H1 (cell line): ENCODE measurements around the gene SNX6. TPM values are rescaled to one million over a fixed set of nuclear protein-coding genes. Genes with fewer than 3 reads are reported as not detected.

Experiments
- CTCF ChIA-PET: fragments of 300-600 bp; sonication (Branson Sonifier 250); formaldehyde crosslinking; loops from one replicate; lab custom pipeline; 2021; ENCODE audit not compliant: partially characterized antibody; lab: Charles Lee
- POLR2A ChIA-PET: fragments of 300-600 bp; sonication (Branson Sonifier 250); formaldehyde crosslinking; loops from one replicate; lab custom pipeline; 2021; ENCODE audit warnings: inconsistent platforms; ENCODE audit not compliant: partially characterized antibody; lab: Charles Lee
- DNase-seq, 2 experiments: peaks; one replicate each; pipeline versions ENCODE4 v3.0.0 to v3.0.0-alpha.2; 2010 to 2022; ENCODE audit warnings: low spot score in 2 of 2, low read depth in 1 of 2, mixed read lengths in 1 of 2
- FAIRE-seq: peaks from 2 replicates; lab custom pipeline; 2011; peaks lifted over from hg19 to GRCh38; lab: Jason Lieb, UNC
- H2AFZ ChIP-seq: 2 replicates; pipeline ENCODE4 v1.8.1; 2012; ENCODE audit warnings: low read length, inconsistent platforms
- H2AK5ac ChIP-seq: 2 replicates; pipeline ENCODE4 v1.6.1; 2013; ENCODE audit warnings: low read depth, low read length
- H2BK120ac ChIP-seq: replicated peaks from 2 replicates; pipeline ENCODE3; 2013; ENCODE audit warnings: low read depth, low read length, inconsistent platforms
- H2BK12ac ChIP-seq: 2 replicates; pipeline ENCODE4 v1.6.1; 2013; ENCODE audit warnings: low read depth, low read length
- H2BK15ac ChIP-seq: 2 replicates; pipeline ENCODE4 v1.6.1; 2013; ENCODE audit warnings: low read length
- H2BK20ac ChIP-seq: 2 replicates; pipeline ENCODE4 v1.6.1; 2013; ENCODE audit warnings: low read length
- H2BK5ac ChIP-seq: 2 replicates; pipeline ENCODE4 v1.6.1; 2013; ENCODE audit warnings: low read depth, low read length
- H3K14ac ChIP-seq: 2 replicates; pipeline ENCODE4 v1.6.1; 2013; ENCODE audit warnings: inconsistent platforms; ENCODE audit not compliant: insufficient read length
- H3K18ac ChIP-seq: 2 replicates; pipeline ENCODE4 v1.6.1; 2013; ENCODE audit warnings: low read length; ENCODE audit errors: extremely low read depth
- H3K23ac ChIP-seq: 2 replicates; pipeline ENCODE4 v1.6.1; 2013; ENCODE audit warnings: inconsistent platforms; ENCODE audit not compliant: insufficient read length
- H3K23me2 ChIP-seq: 2 replicates; pipeline ENCODE4 v1.6.1; 2013; ENCODE audit warnings: low read depth, low read length
- H3K27ac ChIP-seq: 2 replicates; pipeline ENCODE4 v1.6.1; 2011; ENCODE audit warnings: low read depth, low read length, inconsistent platforms
- H3K27me3 ChIP-seq, 4 experiments: replicated peaks in 1 of 4; 1 replicate in 1 of 4; 2 replicates in 3 of 4; pipeline versions ENCODE4 v1.6.1 to v1.8.1; 2011 to 2013; ENCODE audit warnings: low read length in 3 of 4, mild to moderate bottlenecking in 3 of 4, inconsistent platforms in 2 of 4, mixed read lengths in 2 of 4, moderate library complexity in 1 of 4; ENCODE audit not compliant: control insufficient read depth in 3 of 4, insufficient read depth in 3 of 4; ENCODE audit errors: extremely low read depth in 1 of 4
- H3K36me3 ChIP-seq, 4 experiments: 2 replicates each; pipeline versions ENCODE4 v1.6.1 to v1.8.1; 2011 to 2013; ENCODE audit warnings: mild to moderate bottlenecking in 4 of 4, low read length in 3 of 4, moderate library complexity in 2 of 4, control low read depth in 1 of 4, inconsistent platforms in 1 of 4; ENCODE audit not compliant: insufficient read depth in 4 of 4, control insufficient read depth in 2 of 4
- H3K4ac ChIP-seq: replicated peaks from 2 replicates; pipeline ENCODE3; 2013; ENCODE audit warnings: low read length, low read depth, mixed read lengths, inconsistent platforms; ENCODE audit not compliant: insufficient read length
- H3K4me1 ChIP-seq, 4 experiments: replicated peaks in 1 of 4; 1 replicate in 1 of 4; 2 replicates in 3 of 4; pipeline versions ENCODE4 v1.6.1 to v1.8.1; 2011 to 2013; ENCODE audit warnings: low read length in 3 of 4, inconsistent platforms in 2 of 4, mixed read lengths in 1 of 4; ENCODE audit not compliant: insufficient read depth in 4 of 4, control insufficient read depth in 3 of 4
- H3K4me2 ChIP-seq, 2 experiments: 2 replicates each; pipeline versions ENCODE4 v1.6.1 to v1.8.1; 2011 to 2013; ENCODE audit warnings: low read depth in 2 of 2, low read length in 2 of 2, control low read depth in 1 of 2, inconsistent platforms in 1 of 2, mild to moderate bottlenecking in 1 of 2; ENCODE audit not compliant: insufficient read depth in 1 of 2
- H3K4me3 ChIP-seq, 4 experiments: fragments of 200-600, 300-600 bp in 1 of 4; sonication (generic), shearing (Covaris generic), sonication (Bioruptor Twin) in 1 of 4; 2 replicates each; pipeline versions ENCODE4 v1.5.1 to v1.8.1; 2011 to 2016; ENCODE audit warnings: low read length in 4 of 4, low read depth in 3 of 4, control low read depth in 2 of 4, inconsistent platforms in 2 of 4, mild to moderate bottlenecking in 2 of 4, mixed read lengths in 1 of 4, moderate library complexity in 1 of 4; ENCODE audit not compliant: insufficient read depth in 2 of 4; ENCODE audit errors: extremely low read depth in 1 of 4
- H3K56ac ChIP-seq: replicated peaks from 2 replicates; pipeline ENCODE3; 2013; ENCODE audit warnings: low read depth, mild to moderate bottlenecking, mixed read lengths, low read length, inconsistent platforms; ENCODE audit not compliant: insufficient read length
- H3K79me1 ChIP-seq: 2 replicates; pipeline ENCODE4 v1.6.1; 2013; ENCODE audit warnings: low read depth, low read length, control low read depth
- H3K79me2 ChIP-seq, 2 experiments: 2 replicates each; pipeline versions ENCODE4 v1.6.1 to v1.8.1; 2012 to 2013; ENCODE audit warnings: low read length in 2 of 2, mild to moderate bottlenecking in 2 of 2, inconsistent platforms in 1 of 2; ENCODE audit not compliant: insufficient read depth in 2 of 2, control insufficient read depth in 1 of 2
- H3K9ac ChIP-seq, 4 experiments: replicated peaks in 1 of 4; 1 replicate in 1 of 4; 2 replicates in 3 of 4; pipeline versions ENCODE4 v1.6.1 to v1.8.1; 2011 to 2013; ENCODE audit warnings: low read depth in 3 of 4, low read length in 3 of 4, control low read depth in 2 of 4, mild to moderate bottlenecking in 2 of 4, moderate library complexity in 2 of 4, inconsistent platforms in 1 of 4; ENCODE audit errors: extremely low read depth in 1 of 4
- H3K9me3 ChIP-seq, 2 experiments: 2 replicates each; pipeline versions ENCODE4 v1.6.1 to v1.8.1; 2012 to 2013; ENCODE audit warnings: mild to moderate bottlenecking in 2 of 2, moderate library complexity in 2 of 2, control low read depth in 1 of 2, inconsistent platforms in 1 of 2, low read depth in 1 of 2, low read length in 1 of 2, mixed read lengths in 1 of 2; ENCODE audit not compliant: insufficient read depth in 2 of 2
- H4K20me1 ChIP-seq, 2 experiments: replicated peaks in 1 of 2; 2 replicates each; pipeline versions ENCODE3 to v1.8.1; 2011 to 2013; ENCODE audit warnings: inconsistent platforms in 2 of 2, low read length in 2 of 2, mild to moderate bottlenecking in 1 of 2; ENCODE audit not compliant: insufficient read depth in 2 of 2, control insufficient read depth in 1 of 2
- H4K5ac ChIP-seq: 2 replicates; pipeline ENCODE4 v1.6.1; 2013; ENCODE audit warnings: low read length, low read depth, mixed read lengths, inconsistent platforms; ENCODE audit not compliant: insufficient read length
- H4K8ac ChIP-seq: 2 replicates; pipeline ENCODE4 v1.8.0; 2013; ENCODE audit warnings: mild to moderate bottlenecking, moderate library complexity, low read length, inconsistent platforms; ENCODE audit not compliant: insufficient read depth; ENCODE audit errors: extremely low read depth
- H4K91ac ChIP-seq: replicated peaks from 2 replicates; pipeline ENCODE3; 2013; ENCODE audit warnings: low read length, mixed read lengths, inconsistent platforms; ENCODE audit not compliant: insufficient read length
- MAFK ChIP-seq: IDR thresholded peaks from 2 replicates; pipeline ENCODE4 v1.6.1; 2012; ENCODE audit warnings: low read depth, mild to moderate bottlenecking, improper control_type of control experiment, low read length
- SIRT6 ChIP-seq: IDR thresholded peaks from one replicate; pipeline ENCODE4 v1.7.1; 2012; ENCODE audit warnings: low read length, inconsistent platforms
- WGBS, 2 experiments: shearing (Covaris generic) in 1 of 2; methylation state at CpG; one replicate each; pipeline versions ENCODE4 v1.1.6 to v1.1.7; 2013 to 2015; ENCODE audit warnings: low lambda C conversion rate in 2 of 2, mixed read lengths in 2 of 2, inconsistent platforms in 1 of 2, low coverage in 1 of 2, missing lambda C conversion rate in 1 of 2; ENCODE audit not compliant: insufficient replicate concordance in 2 of 2, insufficient coverage in 1 of 2, insufficient read length in 1 of 2; ENCODE audit errors: extremely low coverage in 1 of 2, missing lambda C conversion rate in 1 of 2; 5-methylcytosine and 5-hydroxymethylcytosine counted together
- polyA plus RNA-seq, 7 experiments: library from polyadenylated mRNA; depleted of rRNA in 3 of 7; stranded (reverse) in 5 of 7; unstranded in 2 of 7; fragments of >200 nt in 5 of 7; fragments of 200-250 nt in 2 of 7; gene quantifications; 1 replicate in 5 of 7; 2 replicates in 1 of 7; 4 replicates in 1 of 7; pipeline versions ENCODE4 v1.2.1 to v1.2.3, GENCODE V29; 2011 to 2013; ENCODE audit warnings: missing spikeins in 2 of 7, mixed read lengths in 2 of 7
- total RNA-seq: library from RNA; stranded (reverse); fragmentation: NEBNext Ultra II Directional; extraction: Animal tissue kit (Norgen Biotek cat#: 25700); gene quantifications from 2 replicates; pipeline ENCODE4 v1.2.1, GENCODE V29; 2021

The SNX6 gene
- total and polyA plus RNA-seq, 2 of the 8 experiments (the other 6 are each of a cell fraction or from before 2014, with no cell fraction given) = 53.4 to 71.1 TPM

GRCh38 chr14:34582117-34582680 is 47.7 kb downstream of the SNX6 start:
- WGBS, 2 experiments = 88% methylated on average over 9 of the region's 11 CpGs; no CpG with 5 or more reads in 1 of the 2 experiments
- no peak overlapping the region for H4K5ac ChIP-seq
- no peak overlapping the region for H4K8ac ChIP-seq
- no peak overlapping the region for H3K4me2 ChIP-seq
- no peak overlapping the region for H3K9ac ChIP-seq
- H3K14ac ChIP-seq = no peak overlapping the region
- H3K23ac ChIP-seq = no peak overlapping the region
- H3K79me2 ChIP-seq = no peaks in the 10 kb centered on the region
- H3K18ac ChIP-seq = no peak overlapping the region
- no peaks in the 10 kb centered on the region for H3K27me3 ChIP-seq
- H2BK20ac ChIP-seq = no peak overlapping the region
- no peaks in the 10 kb centered on the region; the same call in 1 of the 2 replicates for H3K79me1 ChIP-seq
- no peak for FAIRE-seq
- POLR2A ChIA-PET = interaction anchor here (1.1 kb wide), 1 partner anchor 9 kb away, joined by 3 read pairs; no protein-coding TSS in a partner anchor
- no peak overlapping the region for H3K4me3 ChIP-seq
- no peaks in the 10 kb centered on the region for H3K9me3 ChIP-seq
- H4K91ac ChIP-seq = no peak overlapping the region
- no peak overlapping the region for H2AFZ ChIP-seq
- no peak overlapping the region for H3K4ac ChIP-seq
- H3K36me3 ChIP-seq = peaks cover 0 to 32% (median 13%) of the 10 kb centered on the region in 4 experiments; a peak in 4 of 8 replicates
- H2BK12ac ChIP-seq = no peak overlapping the region
- no peak overlapping the region for H3K27ac ChIP-seq
- H4K20me1 ChIP-seq = no peaks in the 10 kb centered on the region
- CTCF ChIA-PET = no interaction called here
- H3K4me1 ChIP-seq = no peaks in the 10 kb centered on the region
- H3K23me2 ChIP-seq = no peaks in the 10 kb centered on the region
- no peak for DNase-seq
- no peak for TF ChIP-seq SIRT6
- no peak for TF ChIP-seq MAFK
- no peak overlapping the region for H2AK5ac ChIP-seq
- no peak overlapping the region for H2BK15ac ChIP-seq
- no peak overlapping the region for H2BK120ac ChIP-seq
- no peak overlapping the region for H3K56ac ChIP-seq
- no peak overlapping the region for H2BK5ac ChIP-seq
